Activated T-cell treated with anti-CD3 and anti-CD28 coated beads, Interleukin-2, amount 50 U/mL, for 24 hours (primary cell): Measurements from ENCODE around the gene FLACC1.
"Not testable (repeated sequence)": the region's sequence is repeated elsewhere in the genome, so short reads cannot be mapped to it uniquely, and the experiment has no call there.

Experiments
- DNase-seq: peaks from one replicate; pipeline ENCODE4 v3.0.0-alpha.2; 2020
- H3K27ac Mint-ChIP-seq: 2 replicates; pipeline ENCODE4 v1.8.0; 2020; ENCODE audit warnings: mild to moderate bottlenecking, mixed read lengths
- H3K27me3 Mint-ChIP-seq: 2 replicates; pipeline ENCODE4 v1.8.0; 2020; ENCODE audit warnings: mixed read lengths
- H3K36me3 Mint-ChIP-seq: 2 replicates; pipeline ENCODE4 v1.8.0; 2020; ENCODE audit warnings: low read depth, mixed read lengths
- H3K4me1 Mint-ChIP-seq: 2 replicates; pipeline ENCODE4 v1.8.0; 2020; ENCODE audit warnings: low read depth, mixed read lengths
- H3K4me3 Mint-ChIP-seq: 2 replicates; pipeline ENCODE4 v1.8.0; 2020; ENCODE audit warnings: mild to moderate bottlenecking, moderate library complexity, mixed read lengths
- H3K9me3 Mint-ChIP-seq: 2 replicates; pipeline ENCODE4 v1.8.0; 2020; ENCODE audit warnings: mixed read lengths

The FLACC1 gene

GRCh38 chr2:201327678-201328077, 29.5 kb downstream of the FLACC1 start:
- Mint-ChIP-seq H3K9me3 (peaks cover 30% of the 10 kb centered on the region), H3K4me1 (peaks cover 10% of the 10 kb centered on the region)

DNA sequence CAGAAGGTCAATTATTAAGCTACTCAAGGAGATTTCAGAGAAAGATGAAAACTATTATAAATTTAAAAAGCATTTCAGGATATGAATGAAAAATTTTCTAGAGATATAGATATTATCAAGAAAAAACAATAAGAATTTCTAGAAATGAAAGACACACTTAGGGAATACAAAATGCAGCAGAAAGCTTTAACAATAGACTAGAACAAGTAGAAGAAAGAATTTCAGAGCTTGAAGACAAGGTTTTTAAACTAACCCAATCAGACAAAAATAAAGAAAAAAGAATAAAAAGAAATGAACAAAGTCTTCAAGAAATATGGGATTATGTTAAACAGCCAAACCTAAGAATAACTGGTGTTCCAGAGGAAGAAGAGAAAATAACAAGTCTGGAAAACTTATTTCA, 34.4 kb downstream of the FLACC1 start:
- H3K27ac Mint-ChIP-seq, result no peak overlapping the region
- DNase-seq, result no peak
- H3K36me3 Mint-ChIP-seq, result peaks cover 52% of the 10 kb centered on the region
- H3K4me3 Mint-ChIP-seq, result no peak overlapping the region
- peaks cover 40% of the 10 kb centered on the region for H3K9me3 Mint-ChIP-seq
- no peaks in the 10 kb centered on the region for H3K27me3 Mint-ChIP-seq
- peaks cover 5% of the 10 kb centered on the region for H3K4me1 Mint-ChIP-seq

More at GRCh38 chr2:201327678-201328077, 29.5 kb downstream of the FLACC1 start:
- Mint-ChIP-seq H3K27me3 (no peaks in the 10 kb centered on the region), H3K4me3 (no peak overlapping the region), H3K36me3 (peaks cover 30% of the 10 kb centered on the region), H3K27ac (no peak overlapping the region)
- no peak for DNase-seq

GRCh38 chr2:201320701-201321100, 36.4 kb downstream of the FLACC1 start:
- DNase-seq, result no peak
- no peak overlapping the region for H3K27ac Mint-ChIP-seq
- peaks cover 42% of the 10 kb centered on the region for H3K9me3 Mint-ChIP-seq
- no peaks in the 10 kb centered on the region for H3K27me3 Mint-ChIP-seq
- H3K4me3 Mint-ChIP-seq, result no peak overlapping the region
- no peaks in the 10 kb centered on the region for H3K4me1 Mint-ChIP-seq
- H3K36me3 Mint-ChIP-seq, result peaks cover 57% of the 10 kb centered on the region

DNA sequence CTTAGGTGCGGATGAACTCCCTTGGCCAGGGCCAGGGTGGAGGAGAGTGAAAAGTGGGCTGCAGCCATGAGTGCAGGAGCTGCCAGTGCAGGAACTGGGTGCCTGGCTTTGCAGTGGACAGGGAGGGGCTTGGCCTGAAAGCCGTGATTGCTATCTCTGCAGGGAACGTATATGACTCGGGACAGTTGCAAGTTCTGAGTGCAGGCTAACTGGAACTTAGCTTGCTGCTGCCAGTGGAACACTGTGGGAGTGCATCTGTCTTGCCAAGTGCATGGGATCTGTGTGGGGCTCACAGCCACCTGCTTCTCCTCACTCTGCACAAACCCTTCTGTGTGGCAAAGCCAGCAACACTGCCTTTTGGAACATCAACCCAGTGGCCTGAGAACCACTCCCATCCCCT, 36.9 kb downstream of the FLACC1 start:
- Mint-ChIP-seq H3K9me3 (peaks cover 37% of the 10 kb centered on the region), H3K27me3 (no peaks in the 10 kb centered on the region), H3K4me1 (no peaks in the 10 kb centered on the region), H3K36me3 (peaks cover 56% of the 10 kb centered on the region), H3K27ac (no peak overlapping the region), H3K4me3 (no peak overlapping the region)
- DNase-seq, result no peak

DNA sequence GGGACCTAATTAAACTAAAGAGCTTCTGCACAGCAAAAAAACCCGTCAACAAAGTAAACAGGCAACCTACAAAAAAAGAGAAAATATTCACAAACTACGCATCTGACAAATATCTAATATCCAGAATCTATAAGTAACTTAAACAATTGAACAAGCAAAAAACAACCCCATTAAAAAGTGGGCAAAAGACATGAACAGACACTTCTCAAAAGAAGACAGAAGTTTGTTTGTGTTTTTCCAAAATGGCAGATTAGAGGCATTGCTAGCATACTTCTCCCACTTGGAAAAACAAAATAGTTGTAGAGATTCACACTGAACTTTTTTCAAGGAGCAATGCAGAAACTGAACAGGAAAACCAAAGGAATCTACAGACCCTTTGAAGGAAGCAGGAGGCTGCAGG, 37.6 kb downstream of the FLACC1 start:
- H3K9me3 Mint-ChIP-seq, result peaks cover 41% of the 10 kb centered on the region
- no peak overlapping the region for H3K4me3 Mint-ChIP-seq
- H3K27me3 Mint-ChIP-seq, result no peaks in the 10 kb centered on the region
- H3K27ac Mint-ChIP-seq, result no peak overlapping the region
- no peaks in the 10 kb centered on the region for H3K4me1 Mint-ChIP-seq
- H3K36me3 Mint-ChIP-seq, result peaks cover 57% of the 10 kb centered on the region
- no peak for DNase-seq

DNA sequence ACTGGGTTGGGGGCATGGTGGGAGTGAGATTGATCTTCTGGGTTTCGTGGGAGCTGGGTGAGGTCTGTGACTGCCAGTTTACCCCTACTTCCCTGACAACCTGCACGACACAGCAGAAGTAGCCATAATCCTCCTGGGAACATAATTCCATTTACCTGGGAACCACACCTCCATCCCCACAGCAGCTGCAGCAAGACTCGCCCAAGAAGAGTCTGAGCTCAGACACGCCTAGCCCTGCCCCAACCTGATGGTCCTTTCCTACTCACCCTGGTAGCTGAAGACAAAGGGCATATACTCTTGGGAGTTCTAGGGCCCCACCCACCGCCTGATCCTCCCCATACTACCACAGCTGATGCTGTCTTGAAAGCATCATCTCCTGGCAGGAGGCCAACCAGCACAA, 43.8 kb downstream of the FLACC1 start:
- Mint-ChIP-seq H3K9me3 (peaks cover 26% of the 10 kb centered on the region), H3K4me1 (no peaks in the 10 kb centered on the region), H3K36me3 (peaks cover 61% of the 10 kb centered on the region), H3K27ac (no peak overlapping the region), H3K27me3 (no peaks in the 10 kb centered on the region), H3K4me3 (no peak overlapping the region)
- DNase-seq, result no peak

- H3K4me1 Mint-ChIP-seq, result no peaks in the 10 kb centered on the region
- H3K4me3 Mint-ChIP-seq, result no peak overlapping the region
- H3K36me3 Mint-ChIP-seq, result peaks cover 69% of the 10 kb centered on the region
- DNase-seq, result no peak
- no peak overlapping the region for H3K27ac Mint-ChIP-seq
- no peaks in the 10 kb centered on the region for H3K27me3 Mint-ChIP-seq
- H3K9me3 Mint-ChIP-seq, result peaks cover 10% of the 10 kb centered on the region
Observed at GRCh38 chr2:201308914-201309313, 48.2 kb downstream of the FLACC1 start.

DNA sequence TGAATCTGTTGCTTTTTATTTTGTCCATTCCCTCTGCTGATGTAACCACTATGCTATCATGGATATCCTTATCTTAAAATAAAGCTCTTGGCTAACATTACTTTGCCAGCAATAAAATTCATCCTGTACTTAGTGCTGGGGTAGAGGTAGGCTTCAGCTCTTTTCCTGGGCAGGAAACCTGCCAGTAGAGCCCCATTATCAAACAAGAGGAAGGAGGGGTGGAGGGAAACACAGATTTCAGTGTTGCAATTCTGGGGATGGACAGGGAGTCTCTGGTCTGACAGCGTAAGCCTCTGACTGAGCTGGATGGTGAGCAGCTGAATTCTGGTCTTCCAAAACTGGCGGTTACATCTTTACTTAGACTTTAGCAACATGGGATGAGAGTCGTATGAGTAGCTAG, 49.3 kb downstream of the FLACC1 start:
- DNase-seq, result no peak
- H3K4me1 Mint-ChIP-seq, result no peaks in the 10 kb centered on the region
- H3K9me3 Mint-ChIP-seq, result peaks cover 7% of the 10 kb centered on the region
- no peak overlapping the region for H3K27ac Mint-ChIP-seq
- peaks cover 65% of the 10 kb centered on the region for H3K36me3 Mint-ChIP-seq
- no peak overlapping the region for H3K4me3 Mint-ChIP-seq
- no peaks in the 10 kb centered on the region for H3K27me3 Mint-ChIP-seq

DNA sequence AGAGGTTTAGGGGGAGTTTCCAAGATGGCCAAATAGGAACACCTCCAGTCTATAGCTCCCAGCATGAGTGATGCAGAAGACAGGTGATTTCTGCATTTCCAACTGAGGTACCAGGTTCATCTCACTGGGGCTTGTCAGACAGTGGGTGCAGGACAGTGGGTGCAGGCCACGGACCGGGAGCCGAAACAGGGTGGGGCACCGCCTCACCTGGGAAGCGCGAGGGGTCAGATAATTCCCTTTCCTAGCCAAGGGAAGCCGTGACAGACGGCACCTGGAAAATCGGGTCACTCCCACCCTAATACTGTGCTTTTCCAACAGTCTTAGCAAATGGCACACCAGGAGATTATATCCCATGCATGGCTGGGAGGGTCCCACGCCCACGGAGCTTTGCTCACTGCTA, 57.2 kb downstream of the FLACC1 start:
- H3K9me3 Mint-ChIP-seq, result peaks cover 33% of the 10 kb centered on the region

DNA sequence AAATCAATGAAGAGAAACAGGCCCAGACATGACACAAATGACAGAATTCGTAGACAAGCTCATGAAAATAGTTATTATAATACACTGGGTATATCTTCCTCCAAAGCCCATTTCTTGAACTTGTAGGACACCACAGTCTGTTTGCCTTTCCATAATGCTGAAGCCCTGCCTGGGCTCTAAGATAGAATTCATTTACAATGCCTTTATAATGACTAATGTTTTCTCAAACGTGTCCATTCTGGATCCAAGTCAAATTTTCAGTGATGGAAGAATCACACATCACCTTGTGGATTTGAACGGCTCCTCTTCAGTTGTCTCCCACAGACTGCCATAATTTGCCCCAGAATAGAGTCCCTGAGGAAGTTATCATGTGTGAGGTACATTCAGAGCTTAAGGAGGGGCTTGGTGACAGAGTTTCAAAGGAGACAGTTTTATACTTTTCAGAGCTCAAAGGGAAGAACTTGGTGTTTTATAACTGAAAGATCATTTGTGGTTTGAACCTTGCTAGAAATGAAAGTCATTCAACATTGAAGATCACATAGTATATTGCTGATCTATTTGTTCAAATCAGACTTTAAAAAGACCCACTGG, 58.6 kb downstream of the FLACC1 start:
- peaks cover 33% of the 10 kb centered on the region for H3K9me3 Mint-ChIP-seq

More for the DNA sequence above, 57.2 kb downstream of the FLACC1 start:
- H3K27ac Mint-ChIP-seq, H3K27me3 Mint-ChIP-seq, DNase-seq, H3K4me3 Mint-ChIP-seq, H3K4me1 Mint-ChIP-seq: not testable (repeated sequence)
- H3K36me3 Mint-ChIP-seq, result peaks cover 60% of the 10 kb centered on the region

DNA sequence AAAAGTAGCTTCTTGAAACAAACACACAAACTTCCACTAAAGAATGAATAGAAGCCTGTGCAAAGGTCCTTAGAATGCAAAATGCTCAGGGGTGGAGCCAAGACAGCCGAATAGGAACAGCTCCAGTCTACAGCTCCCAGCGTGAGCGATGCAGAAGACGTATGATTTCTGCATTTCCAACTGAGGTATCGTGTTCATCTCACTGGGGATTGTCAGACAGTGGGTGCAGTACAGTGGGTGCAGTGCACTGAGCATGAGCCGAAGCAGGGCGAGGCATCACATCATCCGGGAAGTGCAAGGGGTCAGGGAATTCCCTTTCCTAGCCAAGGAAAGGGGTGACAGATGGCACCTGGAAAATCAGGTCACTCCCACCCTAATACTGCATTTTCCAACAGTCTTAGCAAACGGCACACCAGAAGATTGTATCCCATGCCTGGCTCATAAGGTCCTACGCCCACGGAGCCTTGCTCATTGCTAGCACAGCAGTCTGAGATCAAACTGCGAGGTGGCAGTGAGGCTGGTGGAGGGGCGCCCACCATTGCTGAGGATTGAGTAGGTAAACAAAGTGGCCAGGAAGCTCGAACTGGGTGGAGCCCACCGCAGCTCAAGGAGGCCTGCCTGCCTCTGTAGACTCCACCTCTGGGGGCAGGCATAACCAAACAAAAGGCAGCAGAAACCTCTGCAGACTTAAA, 66.5 kb downstream of the FLACC1 start:
- H3K4me1 Mint-ChIP-seq, DNase-seq, H3K27ac Mint-ChIP-seq, H3K27me3 Mint-ChIP-seq, H3K4me3 Mint-ChIP-seq: not testable (repeated sequence)
- H3K36me3 Mint-ChIP-seq, result peaks cover 81% of the 10 kb centered on the region
- H3K9me3 Mint-ChIP-seq, result peaks cover 41% of the 10 kb centered on the region

More for the DNA sequence above, 58.6 kb downstream of the FLACC1 start:
- peaks cover 5% of the 10 kb centered on the region for H3K4me1 Mint-ChIP-seq
- H3K27me3 Mint-ChIP-seq, result no peaks in the 10 kb centered on the region
- H3K4me3 Mint-ChIP-seq, result no peak overlapping the region
- DNase-seq, result no peak
- H3K27ac Mint-ChIP-seq, result no peak overlapping the region
- H3K36me3 Mint-ChIP-seq, result peaks cover 58% of the 10 kb centered on the region

DNA sequence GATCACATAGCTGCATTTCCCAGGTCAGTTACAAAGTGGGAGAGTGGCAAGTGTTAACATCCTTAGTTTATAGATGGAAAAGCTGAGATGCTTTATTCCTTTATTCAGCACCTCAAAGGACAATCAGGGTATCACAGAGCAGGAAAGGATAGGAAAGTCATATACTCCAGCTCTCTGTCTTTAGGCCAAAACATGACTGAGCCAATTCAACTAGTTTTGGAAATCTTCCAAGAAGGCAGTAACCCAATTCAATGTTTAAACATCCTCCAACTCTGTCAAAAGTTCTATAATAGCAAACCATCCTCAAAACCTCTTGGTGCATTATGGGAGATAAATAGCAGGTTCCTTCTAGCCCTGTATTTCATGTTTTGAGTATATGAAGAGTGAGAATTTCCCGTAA, 71.6 kb downstream of the FLACC1 start:
- H3K36me3 Mint-ChIP-seq, result peaks cover 64% of the 10 kb centered on the region
- H3K4me1 Mint-ChIP-seq, result peaks cover 16% of the 10 kb centered on the region
- H3K4me3 Mint-ChIP-seq, result no peak overlapping the region
- DNase-seq, result no peak
- no peaks in the 10 kb centered on the region for H3K27me3 Mint-ChIP-seq
- H3K9me3 Mint-ChIP-seq, result peaks cover 16% of the 10 kb centered on the region
- peak overlapping the region; percentile 62 for H3K27ac Mint-ChIP-seq

DNA sequence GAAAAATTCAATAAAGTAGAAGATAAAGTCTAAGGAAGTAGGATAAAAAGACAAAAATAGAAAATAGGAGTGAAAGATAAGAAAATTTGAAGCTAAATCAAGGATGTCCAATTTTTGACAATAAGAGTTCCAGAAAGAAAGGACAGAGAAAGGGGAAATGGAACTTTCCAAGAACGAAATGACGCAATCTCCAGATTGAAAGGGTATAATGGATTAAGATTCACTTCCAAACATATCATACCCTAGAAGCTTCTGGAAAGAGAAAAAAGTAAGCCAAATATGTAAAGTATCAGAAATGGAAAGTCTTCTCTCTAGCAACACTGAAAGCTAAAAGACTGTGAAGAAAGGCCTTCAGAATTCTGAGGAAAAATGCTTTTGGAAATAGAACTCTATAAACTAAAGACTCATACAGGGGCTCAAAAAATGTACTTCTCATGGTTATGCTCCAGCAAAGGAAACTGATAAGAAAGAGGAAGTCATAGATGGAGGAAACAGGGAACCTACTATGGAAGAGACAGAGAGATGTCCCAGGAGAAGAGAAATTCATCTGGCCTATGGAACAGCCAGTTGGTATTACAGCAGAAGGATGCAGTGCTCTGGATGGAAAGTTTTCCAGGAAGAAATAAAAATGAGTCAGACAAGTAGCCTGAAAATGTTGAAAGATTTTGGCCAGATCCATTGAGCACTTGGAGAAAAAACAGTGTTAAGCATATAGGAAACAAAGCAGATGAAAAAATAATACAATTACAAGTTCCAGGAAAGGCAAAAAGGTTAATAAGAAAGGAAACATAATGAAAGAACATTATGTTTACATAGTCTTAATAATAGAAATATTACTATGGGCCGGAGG, 76.7 kb downstream of the FLACC1 start:
- no peak for DNase-seq
- Mint-ChIP-seq H3K27me3 (no peaks in the 10 kb centered on the region), H3K4me3 (no peak overlapping the region), H3K36me3 (peaks cover 64% of the 10 kb centered on the region), H3K9me3 (no peaks in the 10 kb centered on the region), H3K27ac (peak overlapping the region; percentile 48), H3K4me1 (peaks cover 32% of the 10 kb centered on the region)

DNA sequence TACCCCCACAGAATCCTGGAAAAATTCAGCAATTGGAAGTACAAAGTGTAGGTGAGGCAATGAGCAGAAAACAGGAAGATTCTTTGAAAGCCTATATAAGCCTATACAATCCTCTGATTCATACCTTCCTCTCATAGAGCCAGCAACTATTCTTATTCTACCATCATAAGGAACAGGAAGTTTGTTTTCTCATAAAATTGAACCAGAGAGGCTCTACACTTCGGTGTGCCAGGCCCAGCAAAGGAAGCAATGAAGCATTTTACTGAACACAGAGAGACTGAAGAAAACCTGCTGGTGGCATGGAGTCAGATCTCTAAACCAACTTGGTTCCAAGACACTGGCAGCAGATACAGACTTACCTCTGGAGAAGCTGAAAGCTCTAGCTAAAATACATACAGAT, 78.1 kb downstream of the FLACC1 start:
- H3K27ac Mint-ChIP-seq, result peak overlapping the region; percentile 69
- no peaks in the 10 kb centered on the region for H3K9me3 Mint-ChIP-seq
- no peak for DNase-seq
- H3K4me3 Mint-ChIP-seq, result no peak overlapping the region
- no peaks in the 10 kb centered on the region for H3K27me3 Mint-ChIP-seq
- peaks cover 68% of the 10 kb centered on the region for H3K36me3 Mint-ChIP-seq
- peaks cover 27% of the 10 kb centered on the region for H3K4me1 Mint-ChIP-seq

DNA sequence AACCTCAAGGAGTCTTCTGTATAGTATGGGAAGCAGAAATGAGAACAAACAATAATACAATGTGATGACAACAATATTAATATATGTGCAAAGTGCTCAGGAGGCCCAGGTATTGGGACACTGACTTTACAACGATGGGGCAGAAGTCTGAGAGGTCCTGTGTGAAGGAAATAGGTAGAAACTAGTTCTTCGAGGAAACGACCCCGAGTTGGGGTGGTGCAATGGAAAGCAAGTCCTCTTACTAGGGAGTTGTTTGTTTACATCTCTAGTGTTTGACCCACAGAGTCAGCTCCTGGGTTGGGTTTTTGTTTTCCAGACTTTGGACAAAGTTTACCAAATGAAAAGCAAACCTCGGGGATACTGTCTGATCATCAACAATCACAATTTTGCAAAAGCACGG, 80.6 kb downstream of the FLACC1 start:
- no peaks in the 10 kb centered on the region for H3K9me3 Mint-ChIP-seq
- no peak for DNase-seq
- peaks cover 92% of the 10 kb centered on the region for H3K36me3 Mint-ChIP-seq
- H3K4me1 Mint-ChIP-seq, result peaks cover 50% of the 10 kb centered on the region
- H3K4me3 Mint-ChIP-seq, result no peak overlapping the region
- peak overlapping the region; percentile 42 for H3K27ac Mint-ChIP-seq
- no peaks in the 10 kb centered on the region for H3K27me3 Mint-ChIP-seq
